K562 (cell line): ENCODE measurements around the gene KAT7. TPM values are rescaled to one million over a fixed set of nuclear protein-coding genes. Genes with fewer than 3 reads are reported as not detected.

ENCODE experiments used
- CREM ChIP-seq: IDR thresholded peaks from 2 replicates; pipeline ENCODE4 v1.6.1; 2014; ENCODE audit warnings: antibody characterized with exemption, low read depth
- CTCF ChIP-seq, 3 experiments: IDR thresholded peaks in 2 of 3; conservative IDR thresholded peaks in 1 of 3; 2 replicates each; pipeline ENCODE4 v1.5.1; 2011 to 2012; ENCODE audit warnings: low read length in 3 of 3, mild to moderate bottlenecking in 3 of 3, control low read depth in 2 of 3, improper control_type of control experiment in 1 of 3, inconsistent platforms in 1 of 3, low read depth in 1 of 3, mixed read lengths in 1 of 3, moderate library complexity in 1 of 3; ENCODE audit not compliant: insufficient read depth in 2 of 3
- E2F1 ChIP-seq: sonication (generic); formaldehyde crosslinking; IDR thresholded peaks from 2 replicates; pipeline ENCODE4 v1.8.1; 2023; ENCODE audit warnings: mild to moderate bottlenecking, missing genetic modification reagents, moderate library complexity
- TBL1XR1 ChIP-seq, 2 experiments: IDR thresholded peaks; 2 replicates each; pipeline ENCODE4 v1.6.1; 2012; ENCODE audit warnings: improper control_type of control experiment in 2 of 2, low read length in 2 of 2, mild to moderate bottlenecking in 1 of 2
- polyA plus RNA-seq, 8 experiments: library from polyadenylated mRNA; depleted of rRNA in 4 of 8; stranded (reverse) in 5 of 8; unstranded in 3 of 8; fragments of >200 nt; fragmentation: Nextera tagmentation in 2 of 8; fragmentation: Illumina TruSeq in 1 of 8; extraction: Ambion mirVana in 2 of 8; extraction: Trizol in 1 of 8; gene quantifications; 2 replicates each; pipeline versions ENCODE4 v1.2.1 to v1.2.3, GENCODE V29; 2011 to 2014; ENCODE audit warnings: inconsistent platforms in 1 of 8, missing spikeins in 1 of 8
- total RNA-seq, 7 experiments: library from RNA; depleted of rRNA in 6 of 7; stranded (reverse); fragments of >200 nt in 6 of 7; fragmentation: Illumina TruSeq in 2 of 7; extraction: Trizol in 2 of 7; gene quantifications; 2 replicates each; pipeline versions ENCODE4 v1.2.1 to v1.2.3, GENCODE V29; 2011 to 2021; ENCODE audit warnings: low replicate concordance in 1 of 7
- TF ChIP-seq, protein P1 (sequence below): fragments of 450-650 bp; formaldehyde crosslinking; IDR thresholded peaks from 2 replicates; pipeline ENCODE4 v1.4.0; 2020; ENCODE audit warnings: mild to moderate bottlenecking, mixed read lengths
- TF ChIP-seq, protein P2 (sequence below): fragments of 250-450 bp; sonication (Bioruptor Pico); IDR thresholded peaks from 2 replicates; pipeline ENCODE4 v1.5.1; 2021; ENCODE audit warnings: mild to moderate bottlenecking

KAT7 gene
- total and polyA plus RNA-seq, 9 of the 15 experiments (the other 6 are each of a cell fraction or from before 2014, with no cell fraction given): 10.8 to 57.3 (median 34.8) TPM

DNA sequence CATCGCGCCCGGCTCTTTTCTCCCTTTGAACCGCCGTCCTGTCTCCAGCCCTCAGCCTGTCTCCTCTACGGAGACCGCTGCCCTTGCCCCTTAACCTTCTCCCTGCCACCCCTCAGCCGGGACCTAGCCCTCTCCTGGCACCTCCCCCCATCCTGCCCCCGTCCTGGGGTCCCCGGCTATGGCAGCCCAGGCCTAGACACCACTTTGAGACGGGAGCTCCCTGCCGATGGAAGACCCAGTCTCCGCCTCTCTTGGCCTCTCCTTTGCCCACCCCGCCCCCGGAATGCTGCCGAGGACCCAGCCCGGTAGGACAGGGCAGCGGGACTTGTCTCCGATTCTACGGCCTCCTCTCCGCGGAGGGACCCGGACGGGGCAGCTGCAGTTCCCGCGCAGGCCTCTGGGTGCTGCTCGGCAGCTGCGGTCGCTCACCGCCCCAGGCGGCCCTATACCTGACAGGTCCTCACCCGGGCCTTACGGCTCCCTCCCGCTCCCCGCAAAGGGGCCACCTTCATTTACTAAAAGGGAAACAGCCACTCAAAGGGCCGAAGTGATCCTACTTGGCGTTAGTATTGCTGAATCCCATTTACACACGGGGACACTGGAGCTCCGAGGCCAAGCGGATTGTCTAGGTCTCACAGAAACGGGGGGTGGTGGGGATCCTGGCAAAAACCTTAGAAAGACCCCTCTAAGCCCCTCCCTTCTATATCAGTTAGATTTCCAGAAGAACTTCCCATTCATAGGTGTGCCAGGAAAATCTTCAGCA is 92.0 kb downstream of the KAT7 start (continued):
- TF ChIP-seq, protein P1, sequence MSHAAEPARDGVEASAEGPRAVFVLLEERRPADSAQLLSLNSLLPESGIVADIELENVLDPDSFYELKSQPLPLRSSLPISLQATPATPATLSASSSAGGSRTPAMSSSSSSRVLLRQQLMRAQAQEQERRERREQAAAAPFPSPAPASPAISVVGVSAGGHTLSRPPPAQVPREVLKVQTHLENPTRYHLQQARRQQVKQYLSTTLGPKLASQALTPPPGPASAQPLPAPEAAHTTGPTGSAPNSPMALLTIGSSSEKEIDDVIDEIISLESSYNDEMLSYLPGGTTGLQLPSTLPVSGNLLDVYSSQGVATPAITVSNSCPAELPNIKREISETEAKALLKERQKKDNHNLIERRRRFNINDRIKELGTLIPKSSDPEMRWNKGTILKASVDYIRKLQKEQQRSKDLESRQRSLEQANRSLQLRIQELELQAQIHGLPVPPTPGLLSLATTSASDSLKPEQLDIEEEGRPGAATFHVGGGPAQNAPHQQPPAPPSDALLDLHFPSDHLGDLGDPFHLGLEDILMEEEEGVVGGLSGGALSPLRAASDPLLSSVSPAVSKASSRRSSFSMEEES: no peak
- 0 out of 2 replicates have a peak, but pooled peaks have one; percentile 18 for TF ChIP-seq E2F1 (CRISPR knock-in tag)
- peak; percentile 9; the same call in 1 of the 2 replicates for TF ChIP-seq CREM
- TF ChIP-seq TBL1XR1 (IDR thresholded peaks at IDR 0.05; ENCODE audit: low read length in 2 of 2): 0 out of 4 replicates have a peak, but pooled peaks of 1 of the 2 experiments have one; percentile 12
- peak; percentile 93 to 94 (median 94) for TF ChIP-seq CTCF (IDR thresholded peaks at IDR 0.05 in 2 of 3, conservative IDR thresholded peaks at IDR 0.05 in 1 of 3; ENCODE audit: insufficient read depth in 2 of 3, low read depth in 1 of 3, low read length in 3 of 3)
- TF ChIP-seq, protein P2, sequence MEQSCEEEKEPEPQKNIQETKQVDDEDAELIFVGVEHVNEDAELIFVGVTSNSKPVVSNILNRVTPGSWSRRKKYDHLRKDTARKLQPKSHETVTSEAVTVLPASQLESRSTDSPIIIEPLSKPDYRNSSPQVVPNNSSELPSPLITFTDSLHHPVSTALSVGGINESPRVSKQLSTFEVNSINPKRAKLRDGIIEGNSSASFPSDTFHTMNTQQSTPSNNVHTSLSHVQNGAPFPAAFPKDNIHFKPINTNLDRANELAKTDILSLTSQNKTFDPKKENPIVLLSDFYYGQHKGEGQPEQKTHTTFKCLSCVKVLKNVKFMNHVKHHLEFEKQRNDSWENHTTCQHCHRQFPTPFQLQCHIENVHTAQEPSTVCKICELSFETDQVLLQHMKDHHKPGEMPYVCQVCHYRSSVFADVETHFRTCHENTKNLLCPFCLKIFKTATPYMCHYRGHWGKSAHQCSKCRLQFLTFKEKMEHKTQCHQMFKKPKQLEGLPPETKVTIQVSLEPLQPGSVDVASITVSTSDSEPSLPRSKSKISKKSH: no peak
